CD4-positive, alpha-beta T cell treated with Interleukin-4 for 4 hours (primary cell): Measurements from ENCODE around the gene AMIGO3.
"Not testable (repeated sequence)": the region's sequence is repeated elsewhere in the genome, so short reads cannot be mapped to it uniquely, and the experiment has no call there.

Experiments
- DNase-seq: peaks from one replicate; pipeline ENCODE4 v3.0.0-alpha.2; 2020

AMIGO3 gene

DNA sequence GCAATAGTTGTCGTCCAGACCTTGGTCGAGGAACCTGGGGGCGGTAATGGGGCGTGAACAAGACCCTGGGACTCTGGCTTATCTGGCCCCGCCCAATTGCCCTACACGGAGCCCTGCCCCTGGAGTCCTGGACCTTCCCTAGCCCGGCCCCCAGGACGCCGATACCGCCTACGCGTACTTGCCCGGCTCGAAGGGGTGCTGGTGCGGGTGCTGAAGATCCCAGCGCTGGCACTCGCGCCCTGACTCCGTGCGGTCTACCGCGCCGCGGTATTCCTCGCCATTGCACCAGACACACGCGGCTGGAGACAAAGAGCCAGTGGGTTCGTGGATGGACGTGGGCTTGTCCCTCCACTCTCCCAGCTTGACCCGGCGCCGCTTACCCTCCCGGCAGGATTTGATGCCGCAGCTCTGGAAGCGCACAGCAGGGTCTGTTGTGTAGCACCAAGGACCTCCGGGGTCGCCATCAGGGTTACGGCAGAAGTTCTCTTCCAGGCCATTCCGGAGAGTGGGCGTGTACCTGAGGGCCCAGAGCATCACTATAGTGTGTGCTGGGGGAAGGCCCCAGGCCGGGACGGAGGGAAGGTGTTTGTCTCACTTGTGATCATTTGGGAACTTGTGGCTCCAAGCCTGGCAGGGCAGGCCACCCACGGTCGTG lies 32.6 kb downstream of the AMIGO3 start:
- DNase-seq = peak; percentile 10

DNA sequence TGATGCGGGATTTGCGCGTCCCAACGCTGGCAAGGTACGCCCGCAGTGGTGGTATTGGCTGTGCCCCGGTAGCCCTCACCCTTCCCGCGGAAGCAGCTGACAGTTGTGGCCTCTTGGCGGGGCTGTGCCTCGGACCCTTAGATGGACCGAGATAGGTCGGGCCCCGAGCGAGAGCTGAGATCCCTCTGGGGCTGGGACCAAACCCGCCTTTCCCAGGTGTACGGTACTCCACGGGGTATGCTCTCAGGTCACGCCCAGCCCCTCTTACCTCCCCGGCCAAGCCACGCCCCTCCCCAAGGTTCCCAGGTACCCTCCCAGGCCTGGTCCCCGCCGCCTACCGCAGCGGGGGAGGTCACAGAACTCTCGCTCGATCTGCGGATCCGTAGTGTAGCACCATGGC lies 33.1 kb downstream of the AMIGO3 start:
- peak; percentile 11 for DNase-seq

DNA sequence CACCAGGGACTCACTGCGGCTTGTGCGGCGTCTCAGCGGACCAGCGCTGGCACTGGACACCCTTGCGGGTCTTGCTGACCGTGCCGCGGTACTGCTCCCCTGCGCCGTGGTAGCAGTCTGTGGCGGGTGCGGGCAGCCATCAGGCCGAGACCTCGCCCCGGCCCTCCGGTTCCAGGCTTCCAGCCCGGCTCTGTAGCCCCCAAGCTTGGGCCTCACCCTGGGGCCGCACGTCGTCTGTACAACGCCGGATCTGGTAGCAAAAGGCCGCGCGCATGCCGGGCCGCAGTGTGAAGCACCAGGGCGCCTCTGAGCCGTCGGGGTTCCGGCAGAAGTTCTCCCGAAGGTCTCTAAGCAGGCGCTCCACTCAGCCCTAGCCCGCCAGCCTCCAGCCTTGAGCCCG lies 33.6 kb downstream of the AMIGO3 start:
- not testable (repeated sequence) for DNase-seq

DNA sequence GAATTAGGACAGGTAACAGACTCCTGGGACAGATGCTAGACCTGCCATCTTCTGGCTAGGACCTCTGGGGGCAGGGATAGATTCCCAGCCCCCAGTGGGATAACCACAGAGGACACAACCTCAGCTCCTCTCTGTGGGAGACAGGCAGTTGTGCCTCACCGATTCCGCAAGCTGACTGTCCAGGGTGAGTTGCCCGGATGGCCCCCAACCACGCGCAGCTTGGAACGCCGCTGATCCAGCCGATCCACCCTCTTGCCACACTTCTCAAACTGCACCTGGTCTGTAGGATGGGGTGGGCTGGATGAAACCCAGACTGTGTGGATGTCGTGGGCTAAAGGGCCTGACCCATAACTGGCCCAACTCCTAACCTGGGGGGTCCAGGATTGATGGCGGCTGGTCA lies 34.4 kb downstream of the AMIGO3 start:
- DNase-seq = not testable (repeated sequence)

DNA sequence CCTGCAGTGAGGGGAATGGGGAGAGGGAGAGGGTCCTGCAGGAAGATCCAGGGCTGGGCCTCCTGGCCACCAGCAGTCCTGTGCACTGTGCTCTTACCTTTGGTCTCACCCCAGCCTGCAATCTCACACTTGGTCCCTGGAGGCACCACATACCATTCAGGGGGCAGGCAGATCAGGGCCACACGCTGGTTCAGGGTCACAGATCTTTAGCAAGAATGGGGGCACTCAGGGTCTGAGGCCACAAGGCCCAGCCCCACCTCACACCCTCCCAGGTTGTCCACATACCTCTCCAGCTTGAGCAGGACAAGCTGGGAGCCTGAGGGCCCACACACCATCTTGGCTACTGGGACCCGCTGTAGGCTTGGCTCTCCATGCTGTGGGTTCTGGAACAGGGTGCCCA lies 35.0 kb downstream of the AMIGO3 start:
- not testable (repeated sequence) for DNase-seq

DNA sequence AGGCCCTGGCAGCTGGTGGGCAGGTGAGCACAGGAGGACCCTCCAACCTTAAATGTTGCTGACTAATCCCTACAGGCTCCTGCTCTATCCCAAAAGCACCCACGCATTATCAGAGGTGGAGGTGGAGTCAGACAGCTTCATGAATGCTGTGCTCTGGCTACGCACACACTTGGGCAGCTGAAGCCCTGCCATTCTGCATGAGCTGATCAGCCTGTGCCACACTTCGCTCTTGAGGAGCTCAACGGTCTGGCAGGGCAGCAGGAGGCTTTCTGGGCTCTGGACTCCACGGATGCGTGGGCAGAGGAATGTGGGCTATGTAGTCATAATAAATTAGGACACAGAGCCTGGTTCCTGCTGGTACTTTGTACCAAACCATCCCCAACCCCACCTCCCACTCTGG lies 36.3 kb downstream of the AMIGO3 start:
- no peak for DNase-seq

DNA sequence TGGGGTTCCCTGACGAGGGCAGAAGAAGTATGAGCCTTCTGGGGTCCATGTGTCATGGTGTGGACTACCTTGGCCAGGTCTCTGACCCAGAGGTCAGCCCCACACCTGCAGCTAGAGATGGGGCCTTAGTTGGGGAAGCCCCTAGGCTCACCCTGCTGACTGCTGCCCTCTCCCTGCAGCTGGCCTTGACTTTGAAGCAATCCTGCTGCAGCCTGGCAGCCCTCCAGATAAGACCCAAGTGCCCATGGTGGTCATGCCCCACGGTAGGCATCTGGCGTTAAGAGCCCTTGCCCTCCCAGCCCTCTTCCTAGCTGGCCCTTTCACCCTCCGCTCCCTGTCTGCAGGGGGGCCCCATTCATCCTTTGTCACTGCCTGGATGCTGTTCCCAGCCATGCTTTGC lies 37.9 kb downstream of the AMIGO3 start:
- DNase-seq = no peak

DNA sequence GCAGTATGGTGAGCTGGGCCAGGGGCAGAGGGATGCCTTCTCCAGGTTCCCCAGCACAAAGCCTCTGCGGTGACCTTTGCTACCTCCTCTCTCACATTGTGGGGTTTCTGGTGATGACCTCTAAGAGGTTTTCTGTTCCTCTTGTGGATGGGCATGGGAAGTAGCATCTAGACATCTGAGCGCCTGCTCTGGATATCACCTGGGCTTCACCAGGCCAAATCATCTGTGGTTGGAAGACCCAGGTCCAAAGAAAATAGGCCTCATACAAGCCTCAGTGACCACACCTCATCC lies 38.3 kb downstream of the AMIGO3 start:
- no peak for DNase-seq

DNA sequence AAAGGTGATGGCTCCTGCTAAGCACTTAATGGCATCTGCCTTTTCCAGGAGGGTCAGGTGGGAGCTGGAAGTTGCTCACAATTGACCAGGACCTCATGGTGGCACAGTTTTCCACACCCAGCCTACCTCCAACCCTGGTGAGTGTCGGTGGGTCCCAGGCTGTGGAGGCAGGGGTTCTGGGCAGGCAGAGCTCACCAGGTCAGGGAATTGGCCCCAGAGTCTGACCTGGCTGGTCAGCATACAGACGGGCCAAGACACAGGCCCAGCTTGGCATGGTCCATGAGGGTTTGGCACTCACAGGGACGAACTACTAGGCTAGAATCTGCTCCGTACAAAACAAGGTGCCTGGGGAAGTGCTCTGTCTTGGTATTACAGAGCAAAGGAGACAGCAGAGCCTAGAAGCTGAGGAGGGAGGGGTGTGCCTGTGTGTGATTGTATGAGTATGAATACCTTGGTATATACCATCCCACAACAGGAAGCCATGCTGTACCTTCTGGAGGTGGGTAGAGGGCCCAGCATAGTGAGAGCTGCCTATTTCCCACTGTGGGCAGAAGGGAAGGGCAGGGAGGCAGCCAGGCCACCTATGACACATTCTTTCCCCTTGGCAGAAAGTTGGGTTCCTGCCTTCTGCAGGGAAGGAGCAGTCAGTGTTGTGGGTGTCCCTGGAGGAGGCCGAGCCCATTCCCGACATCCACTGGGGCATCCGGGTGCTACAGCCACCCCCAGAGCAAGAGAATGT lies 38.8 kb downstream of the AMIGO3 start:
- DNase-seq = no peak

DNA sequence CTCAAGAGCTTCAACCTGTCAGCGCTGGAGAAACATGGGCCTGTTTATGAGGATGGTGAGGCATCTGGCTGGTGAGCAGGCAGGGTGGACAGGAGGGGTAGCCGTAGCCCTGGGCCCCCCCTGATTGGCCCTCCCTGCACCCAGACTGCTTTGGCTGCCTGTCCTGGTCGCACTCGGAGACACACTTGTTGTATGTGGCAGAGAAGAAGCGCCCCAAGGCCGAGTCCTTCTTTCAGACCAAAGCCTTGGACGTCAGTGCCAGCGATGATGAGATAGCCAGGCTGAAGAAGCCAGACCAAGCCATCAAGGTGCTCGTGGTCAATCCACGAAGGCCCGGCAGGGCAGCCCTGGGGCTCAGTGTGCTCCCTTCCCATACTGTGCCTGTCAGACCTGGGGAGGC lies 43.6 kb downstream of the AMIGO3 start:
- no peak for DNase-seq

DNA sequence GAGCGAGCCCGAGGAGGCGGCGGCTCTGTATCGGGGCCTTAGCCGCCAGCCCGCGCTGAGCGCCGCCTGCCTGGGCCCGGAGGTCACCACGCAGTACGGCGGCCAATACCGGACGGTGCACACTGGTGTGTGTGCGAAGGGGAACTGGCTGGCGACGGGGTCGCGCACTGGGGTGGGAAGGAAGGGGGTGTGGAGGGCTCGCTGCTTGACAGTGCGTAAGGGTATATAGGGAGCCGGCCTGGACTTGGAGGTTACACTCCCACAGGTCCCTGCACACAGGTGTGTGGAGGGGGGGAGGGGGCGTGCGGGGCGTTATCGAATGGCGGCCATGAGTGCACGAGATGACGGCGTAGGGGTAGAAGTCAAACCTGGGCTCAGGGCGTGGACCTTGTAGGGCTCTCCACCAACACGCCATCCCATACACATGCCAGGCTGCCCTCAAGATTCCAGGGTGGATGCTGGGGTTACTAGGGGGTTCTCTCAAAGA lies 44.9 kb downstream of the AMIGO3 start:
- no peak for DNase-seq

DNA sequence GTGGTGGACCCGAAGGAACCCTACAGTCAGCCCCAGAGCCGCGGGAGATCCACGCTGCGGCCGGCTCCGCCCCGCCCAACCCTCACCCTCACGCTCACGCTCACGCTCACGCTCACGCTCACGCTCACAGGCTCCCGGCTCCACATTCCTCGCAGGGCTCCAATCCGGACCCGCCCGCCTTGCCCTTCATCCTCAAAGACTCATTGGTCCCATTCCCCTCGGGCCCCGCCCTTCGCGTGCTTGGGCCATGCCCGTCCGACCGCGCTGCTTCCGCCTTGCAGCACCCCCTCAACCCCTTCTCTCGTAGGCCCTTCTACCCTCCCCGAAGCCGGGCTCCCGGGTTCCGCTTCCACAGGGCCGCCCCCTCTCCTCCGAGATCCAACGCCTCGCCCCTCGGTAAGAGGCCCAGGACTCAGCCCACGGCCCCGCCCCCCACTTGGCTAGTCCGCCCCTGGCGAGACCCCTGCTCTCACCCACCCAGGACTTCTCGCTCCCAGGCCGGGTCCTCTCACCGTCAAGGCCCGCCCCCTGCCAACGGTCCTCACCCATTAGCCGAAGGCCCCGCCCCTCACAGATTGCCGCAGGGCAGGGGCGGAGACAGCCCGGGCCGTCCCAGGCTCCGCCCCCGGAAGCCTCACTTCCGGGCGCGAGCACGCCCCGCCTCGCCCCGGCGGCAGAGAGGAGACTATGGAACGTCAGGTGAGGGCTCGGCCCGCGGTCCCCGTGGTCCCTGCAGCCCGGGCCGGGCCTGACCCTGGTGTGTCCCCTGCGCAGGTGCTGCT lies 45.6 kb downstream of the AMIGO3 start, which contains the start of gene APEH:
APEH (plus strand) TSS at position 637 of the 782 bp plus-strand sequence; CDS start at position 688, 51 bp downstream.
- peak; percentile 98 for DNase-seq

DNA sequence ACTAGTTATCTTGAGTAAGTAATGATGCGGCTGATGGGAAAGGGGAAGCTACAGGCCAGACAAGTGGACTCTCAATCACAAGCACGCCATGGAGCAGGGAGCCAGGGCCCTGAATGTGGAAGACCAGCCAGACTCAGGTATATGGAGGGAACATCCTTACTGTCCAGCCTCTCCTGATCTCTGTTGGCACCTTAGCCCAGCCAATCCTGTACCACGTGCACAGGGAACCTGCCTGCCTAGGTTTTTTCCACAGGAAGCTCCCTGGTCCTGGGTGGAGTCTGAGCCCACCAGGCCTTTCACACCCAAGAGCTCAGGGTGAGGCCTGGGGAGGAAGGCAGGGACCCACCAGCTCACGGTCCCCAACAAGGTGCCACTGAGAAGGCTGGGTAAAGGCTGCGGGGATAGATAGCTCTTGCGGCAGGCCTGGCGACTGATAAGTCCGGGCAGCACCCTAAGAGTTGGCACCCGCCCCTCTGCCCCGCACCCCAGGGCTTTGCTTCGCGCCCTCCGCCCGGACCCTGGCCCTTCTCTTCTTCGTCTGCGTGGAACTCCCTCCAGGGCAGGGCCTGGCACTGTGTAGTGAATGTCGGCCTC lies 46.3 kb downstream of the AMIGO3 start:
- no peak for DNase-seq

DNA sequence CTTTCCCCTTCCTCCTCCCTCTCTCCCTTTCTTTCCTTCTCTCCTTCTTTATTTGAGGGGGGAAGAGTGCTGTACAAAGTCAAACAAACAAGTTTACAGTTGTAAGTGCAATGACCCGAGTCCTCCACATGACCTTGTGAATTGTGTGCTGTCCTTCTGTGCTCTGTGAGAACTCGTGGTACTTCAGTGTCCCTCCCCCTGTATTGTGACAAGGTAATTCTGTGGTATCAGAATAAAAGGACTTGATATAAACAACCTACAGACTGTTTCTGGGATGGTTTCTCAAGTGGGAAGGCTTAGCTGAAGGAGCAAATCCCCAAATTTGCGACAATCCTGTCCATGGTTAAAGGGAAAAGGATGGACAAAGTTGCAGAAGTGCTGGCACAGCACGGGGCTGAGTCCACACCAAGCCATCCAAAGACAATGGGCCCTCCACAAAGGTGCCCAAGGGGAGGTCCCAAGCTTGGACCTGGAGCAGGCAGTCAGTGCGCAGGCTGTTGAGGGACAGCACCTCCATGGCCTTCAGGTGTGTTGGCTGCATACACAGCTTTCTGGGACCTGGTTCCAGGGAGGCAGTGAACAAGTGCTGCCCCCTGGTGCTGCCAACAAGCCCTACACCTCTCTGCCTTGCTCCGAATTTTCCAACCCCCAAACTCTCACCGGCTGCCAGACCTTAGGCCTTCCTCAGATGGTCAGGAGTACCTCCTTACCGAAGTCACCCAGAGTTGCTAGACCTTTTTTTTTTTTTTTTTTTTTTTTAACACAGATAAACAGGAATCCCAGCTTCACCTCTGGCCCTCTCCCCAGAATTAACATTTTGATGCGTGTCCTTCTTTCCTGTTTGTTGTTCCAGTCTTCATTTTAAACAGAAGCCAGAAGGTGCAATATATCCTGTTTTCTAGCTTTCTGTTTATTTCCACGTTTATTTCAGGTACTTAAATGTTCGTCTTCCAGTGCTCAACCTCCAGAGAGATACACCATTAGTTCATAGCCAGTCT lies 47.9 kb downstream of the AMIGO3 start:
- DNase-seq = peak; percentile 70

DNA sequence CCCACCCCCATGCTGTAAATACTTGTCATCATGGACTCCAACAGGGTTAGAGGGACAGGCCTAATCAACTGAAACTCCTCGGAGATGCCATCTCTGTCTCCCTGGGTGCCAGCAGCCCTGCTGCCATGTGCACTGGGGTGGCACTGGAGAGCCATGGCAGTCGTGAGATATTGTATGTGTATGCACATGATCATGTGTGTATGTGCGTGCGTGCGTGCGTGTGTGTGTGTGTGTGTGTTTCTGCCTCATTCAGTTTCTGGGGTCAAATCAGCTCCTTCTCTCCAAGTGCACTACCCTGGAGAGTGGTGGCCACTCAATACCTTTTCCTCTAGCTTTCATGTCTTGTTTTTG lies 48.6 kb downstream of the AMIGO3 start:
- DNase-seq = no peak

DNA sequence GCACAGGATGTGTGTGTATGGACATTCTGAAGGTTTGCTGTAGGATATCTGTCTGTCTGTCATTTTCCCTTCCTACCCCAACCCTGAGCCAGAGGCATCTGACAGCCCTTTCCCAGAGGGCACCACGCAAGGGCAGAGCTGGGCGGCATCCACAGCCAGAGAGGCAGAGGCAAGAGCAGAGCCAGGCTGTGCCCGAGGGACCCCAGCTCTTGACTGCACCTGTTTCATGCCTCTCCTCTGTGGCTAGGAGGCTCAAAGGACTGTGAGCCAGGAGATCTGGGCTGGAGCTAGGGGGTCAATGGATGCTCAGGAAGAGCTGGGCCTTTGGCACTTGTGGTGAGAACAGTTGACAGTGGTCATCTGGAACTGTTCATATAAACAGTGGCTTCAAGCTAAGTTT lies 50.1 kb downstream of the AMIGO3 start:
- no peak for DNase-seq

DNA sequence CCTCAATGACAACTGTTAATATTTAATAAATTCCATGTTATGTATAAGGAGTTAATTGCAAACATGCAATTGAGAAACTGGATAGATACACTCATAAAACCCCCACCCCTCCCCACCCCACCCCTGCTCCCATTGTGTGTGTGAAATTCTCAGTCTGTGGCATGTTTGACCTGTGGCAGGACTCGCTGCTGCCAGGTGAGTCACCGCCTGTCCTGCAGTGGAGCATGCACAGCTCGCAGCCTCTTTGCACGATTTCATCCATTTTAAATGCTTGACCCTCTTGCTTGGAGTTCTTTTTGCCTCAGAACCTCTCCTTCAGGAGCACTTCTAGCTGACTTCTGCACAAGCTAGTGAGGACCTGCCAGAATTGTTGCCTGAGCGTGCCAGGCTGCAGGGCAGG lies 50.6 kb downstream of the AMIGO3 start:
- DNase-seq = no peak

DNA sequence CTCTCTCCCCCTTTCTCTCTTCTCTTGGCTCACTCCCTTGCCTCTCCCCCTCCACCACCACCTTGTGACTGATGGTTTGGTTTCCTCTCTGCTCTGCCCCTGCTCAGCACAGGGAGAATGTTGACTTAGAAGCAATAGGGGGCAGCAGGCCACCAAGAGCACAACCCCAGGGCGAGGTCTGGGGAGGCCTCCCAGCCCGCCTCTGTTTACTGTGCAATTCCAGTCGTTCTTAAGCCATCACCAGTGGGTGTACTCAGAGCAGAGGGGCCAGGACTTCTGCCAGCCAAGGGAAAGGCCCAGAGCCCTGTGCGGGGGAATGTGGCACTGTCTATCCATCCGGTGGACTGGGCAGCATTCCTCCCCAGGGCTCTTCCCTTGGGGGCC lies 51.1 kb downstream of the AMIGO3 start:
- DNase-seq = no peak

DNA sequence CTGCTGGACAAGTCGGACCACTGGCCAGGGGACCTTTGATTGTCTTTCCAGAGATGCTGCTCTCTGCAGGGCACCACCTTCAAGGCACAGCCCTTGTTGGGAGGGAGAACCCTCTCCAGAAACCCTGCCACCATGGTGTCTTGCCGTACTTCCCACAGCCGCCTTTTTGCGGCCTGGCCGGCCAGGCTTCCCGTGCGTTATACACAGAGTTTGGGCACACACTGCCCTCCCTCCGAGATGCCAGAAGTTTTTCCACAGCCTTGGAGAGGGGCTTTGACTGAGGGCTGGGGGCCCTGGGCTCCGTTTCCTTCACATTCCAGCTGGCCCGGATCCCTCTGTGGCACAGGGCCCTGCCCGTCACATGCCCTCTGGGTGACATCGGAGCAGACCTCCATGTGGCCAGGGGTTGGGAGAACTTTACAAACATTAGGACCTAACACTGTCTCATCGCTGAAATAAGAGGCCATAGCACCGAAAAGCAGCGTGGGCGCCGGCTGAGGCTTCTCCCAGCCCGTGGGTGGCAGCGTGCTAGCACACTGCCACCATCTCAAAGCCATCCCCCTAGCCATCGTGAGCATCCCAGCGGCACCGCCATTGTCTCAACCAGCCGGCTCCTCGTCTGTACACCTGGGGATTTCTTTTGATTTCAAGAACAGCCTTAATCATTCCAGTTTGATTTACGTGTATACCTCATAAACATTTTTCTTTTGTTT lies 51.6 kb downstream of the AMIGO3 start:
- no peak for DNase-seq
